AG10803 (cell line): ENCODE results near the gene SFTPB.

ENCODE experiments used
- DNase-seq: peaks from one replicate; pipeline ENCODE4 v3.0.0; 2010; ENCODE audit warnings: low read depth
- H3K4me3 ChIP-seq: 2 replicates; pipeline ENCODE4 v1.5.1; 2011; ENCODE audit warnings: mild to moderate bottlenecking, low read length, control low read depth
- TF ChIP-seq, protein P1 (sequence below): conservative IDR thresholded peaks from 2 replicates; pipeline ENCODE4 v1.5.1; 2011; ENCODE audit warnings: mild to moderate bottlenecking, low read length, control low read depth, inconsistent platforms

SFTPB gene

GRCh38 chr2:85702172-85702571, 34.2 kb upstream of the SFTPB start:
- TF ChIP-seq, protein P1, sequence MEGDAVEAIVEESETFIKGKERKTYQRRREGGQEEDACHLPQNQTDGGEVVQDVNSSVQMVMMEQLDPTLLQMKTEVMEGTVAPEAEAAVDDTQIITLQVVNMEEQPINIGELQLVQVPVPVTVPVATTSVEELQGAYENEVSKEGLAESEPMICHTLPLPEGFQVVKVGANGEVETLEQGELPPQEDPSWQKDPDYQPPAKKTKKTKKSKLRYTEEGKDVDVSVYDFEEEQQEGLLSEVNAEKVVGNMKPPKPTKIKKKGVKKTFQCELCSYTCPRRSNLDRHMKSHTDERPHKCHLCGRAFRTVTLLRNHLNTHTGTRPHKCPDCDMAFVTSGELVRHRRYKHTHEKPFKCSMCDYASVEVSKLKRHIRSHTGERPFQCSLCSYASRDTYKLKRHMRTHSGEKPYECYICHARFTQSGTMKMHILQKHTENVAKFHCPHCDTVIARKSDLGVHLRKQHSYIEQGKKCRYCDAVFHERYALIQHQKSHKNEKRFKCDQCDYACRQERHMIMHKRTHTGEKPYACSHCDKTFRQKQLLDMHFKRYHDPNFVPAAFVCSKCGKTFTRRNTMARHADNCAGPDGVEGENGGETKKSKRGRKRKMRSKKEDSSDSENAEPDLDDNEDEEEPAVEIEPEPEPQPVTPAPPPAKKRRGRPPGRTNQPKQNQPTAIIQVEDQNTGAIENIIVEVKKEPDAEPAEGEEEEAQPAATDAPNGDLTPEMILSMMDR = no peak
- DNase-seq = peak; percentile 77
- no peak overlapping the region for H3K4me3 ChIP-seq

DNA sequence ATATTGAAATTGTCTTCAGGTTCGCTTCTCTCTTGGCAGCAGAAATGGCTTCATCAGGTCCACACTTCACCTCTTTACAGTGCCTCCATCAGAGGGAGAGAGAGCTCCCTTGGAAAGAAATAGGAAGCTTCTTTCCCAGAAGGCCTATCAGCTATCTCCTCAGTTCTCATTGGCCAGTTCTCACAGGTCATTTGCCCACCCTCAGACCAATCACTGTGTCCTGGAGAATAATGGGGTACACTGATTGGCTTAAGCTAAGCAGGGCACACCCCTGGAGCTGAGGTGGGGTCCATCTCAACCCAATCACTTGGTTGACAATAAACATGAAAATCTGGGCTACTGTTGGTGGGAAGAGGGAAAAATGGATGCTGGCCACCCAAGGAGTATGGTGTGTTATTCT, 31.3 kb upstream of the SFTPB start:
- H3K4me3 ChIP-seq = no peak overlapping the region
- TF ChIP-seq, protein P1 = no peak
- DNase-seq = no peak

DNA sequence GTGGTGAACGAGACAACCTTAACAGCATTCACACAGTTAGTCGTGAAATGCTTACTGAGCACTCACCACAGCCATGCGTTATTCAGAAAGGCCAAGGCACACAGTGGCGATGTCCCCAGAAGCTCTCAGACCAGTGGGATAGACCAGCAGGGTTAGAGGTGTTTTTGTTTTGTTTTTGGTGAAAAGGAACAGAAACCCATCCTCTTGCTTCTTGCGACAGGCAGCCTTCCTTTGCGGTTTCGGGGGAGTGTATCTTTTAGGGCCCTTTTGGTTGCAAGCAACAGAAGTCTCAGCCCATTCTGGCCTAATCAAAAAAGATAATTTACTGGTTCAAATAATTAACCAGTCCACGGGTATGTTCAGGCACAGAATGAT, 30.9 kb upstream of the SFTPB start:
- TF ChIP-seq, protein P1 = no peak
- no peak for DNase-seq
- no peak overlapping the region for H3K4me3 ChIP-seq

DNA sequence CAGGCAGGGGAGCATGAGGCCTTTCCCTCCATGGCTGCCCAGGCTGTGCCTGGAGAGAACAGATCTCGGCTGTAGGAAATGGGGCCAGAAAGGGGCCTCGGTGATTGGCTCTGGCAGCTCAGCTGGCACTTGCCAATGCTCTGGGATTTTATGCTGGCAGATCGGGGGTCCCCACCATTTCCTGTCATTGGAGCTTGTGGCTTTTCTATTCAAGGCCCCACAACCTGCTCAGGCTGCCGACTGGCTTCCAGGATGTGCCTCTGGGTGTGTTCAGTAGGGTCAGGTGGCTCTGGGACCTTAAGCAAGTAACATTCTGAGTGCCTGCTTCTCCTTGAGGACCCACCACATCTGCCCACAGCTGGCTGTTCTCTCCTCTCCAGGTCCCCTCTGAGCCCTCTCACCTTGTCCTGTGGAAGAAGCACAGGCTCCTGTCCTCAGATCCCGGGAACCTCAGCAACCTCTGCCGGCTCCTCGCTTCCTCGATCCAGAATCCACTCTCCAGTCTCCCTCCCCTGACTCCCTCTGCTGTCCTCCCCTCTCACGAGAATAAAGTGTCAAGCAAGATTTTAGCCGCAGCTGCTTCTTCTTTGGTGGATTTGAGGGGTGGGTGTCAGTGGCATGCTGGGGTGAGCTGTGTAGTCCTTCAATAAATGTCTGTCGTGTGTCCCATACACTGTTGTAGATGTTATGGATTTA, 30.3 kb upstream of the SFTPB start:
- H3K4me3 ChIP-seq = no peak overlapping the region
- no peak for DNase-seq
- TF ChIP-seq, protein P1 = no peak

DNA sequence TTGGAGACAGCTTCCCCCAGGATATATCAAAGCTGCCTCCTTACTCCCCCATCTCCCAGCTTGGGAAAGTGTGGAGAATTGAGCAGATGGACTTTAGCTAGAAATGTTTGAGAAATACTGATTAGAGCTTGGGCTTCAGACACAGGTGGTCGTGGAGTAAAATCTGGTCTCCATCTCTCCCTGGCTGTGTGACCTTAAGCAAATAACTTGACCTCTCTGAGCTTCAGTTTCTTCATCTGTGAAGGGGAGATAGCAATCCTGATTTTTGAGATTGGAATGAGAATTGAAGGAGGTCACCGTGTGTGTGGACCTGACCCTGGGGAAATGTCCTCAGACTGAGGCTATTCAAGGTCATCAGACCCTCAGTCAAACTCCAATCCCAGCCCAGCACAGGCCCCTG, 29.7 kb upstream of the SFTPB start:
- no peak for DNase-seq
- no peak overlapping the region for H3K4me3 ChIP-seq
- TF ChIP-seq, protein P1 = no peak

DNA sequence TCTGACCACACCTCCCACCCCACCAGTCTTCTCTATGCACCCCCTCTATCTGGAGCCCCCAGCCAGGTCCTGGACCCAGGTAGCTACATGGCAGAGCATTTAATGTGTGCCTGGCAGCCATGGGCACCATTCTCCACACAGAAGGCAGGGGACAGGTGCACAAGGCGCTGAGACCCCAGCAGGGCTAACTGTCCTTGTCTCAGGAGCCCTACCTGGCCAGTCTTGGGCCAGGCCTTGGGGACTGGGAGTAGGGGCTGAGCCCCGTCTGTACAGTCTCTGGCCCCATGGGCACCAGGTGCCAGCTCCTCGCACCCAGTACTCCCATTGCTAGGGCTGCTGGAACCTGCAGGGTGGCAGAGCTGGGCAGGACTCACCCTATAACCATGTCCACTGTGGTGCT, 29.1 kb upstream of the SFTPB start:
- H3K4me3 ChIP-seq = no peak overlapping the region
- DNase-seq = no peak
- TF ChIP-seq, protein P1 = no peak
